NCI-H1048 (cell line): ENCODE measurements around the gene RABEP2.
"Not testable (repeated sequence)": the region's sequence is repeated elsewhere in the genome, so short reads cannot be mapped to it uniquely, and the experiment has no call there.

Experiments
- DNase-seq: peaks from one replicate; lab custom pipeline; 2025; lab: John Stamatoyannopoulos, UW

Gene RABEP2

DNA sequence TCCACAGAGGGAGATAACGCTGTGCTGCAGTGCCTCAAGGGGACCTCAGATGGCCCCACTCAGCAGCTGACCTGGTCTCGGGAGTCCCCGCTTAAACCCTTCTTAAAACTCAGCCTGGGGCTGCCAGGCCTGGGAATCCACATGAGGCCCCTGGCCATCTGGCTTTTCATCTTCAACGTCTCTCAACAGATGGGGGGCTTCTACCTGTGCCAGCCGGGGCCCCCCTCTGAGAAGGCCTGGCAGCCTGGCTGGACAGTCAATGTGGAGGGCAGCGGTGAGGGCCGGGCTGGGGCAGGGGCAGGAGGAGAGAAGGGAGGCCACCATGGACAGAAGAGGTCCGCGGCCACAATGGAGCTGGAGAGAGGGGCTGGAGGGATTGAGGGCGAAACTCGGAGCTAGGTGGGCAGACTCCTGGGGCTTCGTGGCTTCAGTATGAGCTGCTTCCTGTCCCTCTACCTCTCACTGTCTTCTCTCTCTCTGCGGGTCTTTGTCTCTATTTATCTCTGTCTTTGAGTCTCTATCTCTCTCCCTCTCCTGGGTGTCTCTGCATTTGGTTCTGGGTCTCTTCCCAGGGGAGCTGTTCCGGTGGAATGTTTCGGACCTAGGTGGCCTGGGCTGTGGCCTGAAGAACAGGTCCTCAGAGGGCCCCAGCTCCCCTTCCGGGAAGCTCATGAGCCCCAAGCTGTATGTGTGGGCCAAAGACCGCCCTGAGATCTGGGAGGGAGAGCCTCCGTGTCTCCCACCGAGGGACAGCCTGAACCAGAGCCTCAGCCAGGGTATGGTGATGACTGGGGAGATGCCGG, 7.5 kb upstream of the RABEP2 start:
- DNase-seq = no peak

DNA sequence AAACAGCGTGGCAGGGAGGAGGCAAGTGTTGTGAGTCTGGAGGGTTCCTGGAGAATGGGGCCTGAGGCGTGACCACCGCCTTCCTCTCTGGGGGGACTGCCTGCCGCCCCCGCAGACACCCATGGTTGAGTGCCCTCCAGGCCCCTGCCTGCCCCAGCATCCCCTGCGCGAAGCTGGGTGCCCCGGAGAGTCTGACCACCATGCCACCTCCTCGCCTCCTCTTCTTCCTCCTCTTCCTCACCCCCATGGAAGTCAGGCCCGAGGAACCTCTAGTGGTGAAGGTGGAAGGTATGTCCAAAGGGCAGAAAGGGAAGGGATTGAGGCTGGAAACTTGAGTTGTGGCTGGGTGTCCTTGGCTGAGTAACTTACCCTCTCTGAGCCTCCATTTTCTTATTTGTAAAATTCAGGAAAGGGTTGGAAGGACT, 6.8 kb upstream of the RABEP2 start, which contains the start of gene CD19:
Gene CD19 (plus strand): TSS at position 171 of the 425 bp plus-strand sequence. CDS start 30 bp downstream, at position 201.
- DNase-seq = no peak

DNA sequence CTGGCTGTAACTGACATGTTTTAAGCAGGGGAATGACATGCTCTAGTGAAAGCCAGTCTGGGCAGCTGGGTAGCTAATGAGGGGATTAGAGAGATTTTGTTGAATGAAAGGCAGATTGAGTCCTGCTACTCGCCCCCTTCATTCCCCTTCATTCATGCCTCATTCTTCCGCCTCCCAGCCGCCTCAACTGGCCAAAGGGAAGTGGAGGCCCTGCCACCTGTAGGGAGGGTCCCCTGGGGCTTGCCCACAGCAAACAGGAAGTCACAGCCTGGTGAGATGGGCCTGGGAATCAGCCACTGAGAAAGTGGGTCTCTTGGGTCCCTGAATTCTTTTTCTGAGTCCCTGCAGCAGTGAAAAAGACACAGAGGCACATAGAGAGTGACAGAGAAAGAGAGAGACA, 5.6 kb upstream of the RABEP2 start:
- no peak for DNase-seq

DNA sequence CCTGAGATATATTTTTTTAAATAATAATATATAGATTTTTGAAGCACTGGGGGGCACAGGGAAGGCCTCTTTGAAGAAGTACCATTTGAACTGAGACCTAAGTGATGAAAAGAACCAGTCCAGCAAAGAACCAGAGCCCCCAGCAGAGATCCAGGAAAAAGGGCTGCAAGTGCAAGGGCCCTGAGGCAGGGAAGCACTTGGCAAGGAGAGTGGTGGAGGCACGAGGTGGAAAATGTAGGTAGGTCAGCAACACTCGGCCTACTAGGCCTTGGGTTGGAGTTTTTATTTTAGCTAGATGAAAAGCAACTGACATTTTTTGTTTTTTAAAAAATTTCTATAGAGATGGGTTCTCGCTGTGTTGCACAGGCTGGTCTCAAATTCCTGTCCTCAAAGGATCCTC, 5.2 kb upstream of the RABEP2 start:
- DNase-seq = no peak

DNA sequence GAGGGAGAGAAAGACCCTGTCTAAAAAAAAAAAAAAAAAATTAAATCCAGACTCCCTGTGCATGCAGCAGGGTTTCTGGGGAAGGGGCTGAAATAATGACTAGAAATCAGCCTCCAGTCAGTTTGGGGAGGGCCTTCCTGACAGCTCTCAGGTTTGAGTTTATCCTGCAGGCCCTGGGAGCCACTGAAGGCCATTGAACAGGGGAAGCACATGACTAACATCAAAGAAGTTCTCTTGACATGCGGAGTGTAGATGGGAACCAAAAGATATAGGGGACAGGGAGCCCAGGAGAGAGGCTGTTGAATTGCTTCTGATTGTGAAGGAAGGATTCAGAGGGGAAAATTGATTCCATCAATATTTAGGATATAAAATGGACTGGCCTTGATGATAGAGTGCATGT, 2.8 kb upstream of the RABEP2 start:
- no peak for DNase-seq

DNA sequence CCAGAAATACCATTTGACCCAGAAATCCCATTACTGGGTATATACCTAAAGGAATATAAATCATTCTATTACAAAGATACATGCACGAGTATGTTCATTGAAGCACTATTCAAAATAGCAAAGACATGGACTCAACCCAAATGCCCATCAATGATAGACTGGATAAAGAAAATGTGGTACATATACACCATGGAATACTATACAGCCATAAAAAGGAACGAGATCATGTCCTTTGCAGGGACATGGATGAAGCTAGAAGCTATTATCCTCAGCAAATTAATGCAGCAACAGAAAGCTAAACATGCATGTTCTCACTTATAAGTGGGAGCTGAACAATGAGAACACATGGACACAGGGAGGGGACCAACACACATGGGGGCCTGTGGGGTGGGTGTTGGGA, 1.2 kb upstream of the RABEP2 start:
- DNase-seq = not testable (repeated sequence)

DNA sequence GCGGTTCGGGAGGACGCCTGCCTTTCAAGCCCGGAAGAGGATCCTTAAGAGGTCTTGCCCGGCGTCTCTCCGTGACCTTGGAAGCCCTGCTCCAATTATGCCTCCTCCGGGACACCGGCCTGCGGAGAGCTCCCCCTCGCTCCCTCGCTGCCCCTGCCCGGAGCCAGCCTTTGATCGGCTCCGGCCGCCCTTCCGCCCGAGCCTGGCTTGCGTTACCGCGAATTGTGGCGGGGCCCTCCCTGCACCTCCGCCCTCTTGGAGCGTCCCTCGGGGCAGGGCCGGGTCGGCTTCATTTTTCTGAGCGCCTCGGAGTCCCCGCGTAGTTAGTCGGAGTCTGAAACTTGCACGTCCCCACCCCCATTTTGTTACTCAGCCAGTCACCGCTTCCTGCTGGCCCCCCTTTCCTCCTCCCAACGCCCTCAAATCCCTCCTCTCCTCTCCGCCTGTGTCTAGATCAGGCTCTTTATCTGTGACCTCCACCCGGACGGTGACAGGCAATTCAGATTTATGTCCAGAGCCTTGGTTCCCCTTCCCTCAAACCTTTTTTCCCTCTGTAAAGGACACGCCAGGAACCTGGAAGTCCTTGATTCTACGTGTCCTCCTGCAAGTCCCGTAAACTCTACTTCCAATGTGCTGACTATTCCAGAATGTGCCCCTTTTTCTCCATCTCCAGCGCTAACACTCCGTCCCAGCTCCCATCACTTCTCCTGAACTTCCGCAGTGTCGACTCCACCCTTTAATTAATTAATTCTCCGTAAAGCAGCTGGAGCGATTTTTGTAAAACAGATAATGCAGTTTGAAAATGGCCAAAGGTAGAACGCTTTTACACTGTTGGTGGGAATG, 569 bp upstream of the RABEP2 start:
- no peak for DNase-seq

DNA sequence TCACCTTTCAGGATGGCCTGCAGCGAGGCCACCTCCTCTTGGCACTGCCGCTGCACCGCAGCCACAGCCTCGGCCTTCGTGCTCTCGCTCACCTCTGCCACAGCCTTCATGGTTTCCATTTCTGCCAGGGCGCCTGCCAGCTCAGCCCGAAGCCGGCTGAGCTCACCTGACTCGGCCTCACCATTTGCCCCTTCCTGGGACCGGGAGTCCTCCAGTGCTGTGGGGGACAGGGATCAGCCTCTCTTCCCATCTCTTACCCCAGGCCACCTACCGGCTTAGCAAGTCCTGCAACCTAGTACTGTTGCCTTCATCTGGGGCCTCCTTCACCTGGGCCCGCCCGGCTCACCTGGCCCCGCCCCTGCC, 658 bp downstream of the RABEP2 start:
- DNase-seq = no peak

DNA sequence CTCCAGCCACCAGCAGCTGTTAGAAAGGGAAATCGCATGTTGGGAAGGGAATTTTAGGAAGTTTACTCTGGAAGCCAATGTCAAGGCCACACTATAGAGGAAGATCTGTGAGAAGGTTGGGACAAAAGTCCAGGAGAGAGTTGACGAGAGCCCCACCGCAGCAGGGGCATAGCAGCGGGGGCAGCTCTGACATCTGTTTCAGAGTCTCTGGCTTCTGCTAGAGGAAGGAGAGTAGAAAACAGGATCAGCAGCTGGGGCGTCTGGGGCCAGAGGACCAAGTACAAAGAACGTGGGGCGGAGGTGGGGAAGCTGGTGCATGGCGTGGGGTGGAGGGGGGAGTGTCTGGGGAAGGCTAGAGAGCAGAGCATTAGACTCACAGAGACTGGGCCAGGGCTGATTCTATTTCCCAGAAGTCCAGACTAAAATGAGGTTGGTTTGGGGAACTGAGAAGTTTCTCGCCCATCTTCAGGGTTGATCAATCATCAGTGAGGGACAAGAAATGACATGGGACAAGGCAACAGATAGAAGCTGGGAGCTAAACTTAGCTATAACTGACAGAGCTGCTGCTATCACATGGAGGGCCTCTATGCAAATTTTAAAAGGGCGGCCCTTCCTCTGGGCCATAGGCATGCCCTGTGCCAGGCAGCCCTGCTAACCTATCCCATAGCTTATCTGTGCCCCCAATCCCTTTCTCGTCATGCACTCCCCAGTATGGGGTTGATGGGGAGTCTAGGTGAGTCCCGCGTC, 1.2 kb downstream of the RABEP2 start:
- DNase-seq = peak; percentile 24

DNA sequence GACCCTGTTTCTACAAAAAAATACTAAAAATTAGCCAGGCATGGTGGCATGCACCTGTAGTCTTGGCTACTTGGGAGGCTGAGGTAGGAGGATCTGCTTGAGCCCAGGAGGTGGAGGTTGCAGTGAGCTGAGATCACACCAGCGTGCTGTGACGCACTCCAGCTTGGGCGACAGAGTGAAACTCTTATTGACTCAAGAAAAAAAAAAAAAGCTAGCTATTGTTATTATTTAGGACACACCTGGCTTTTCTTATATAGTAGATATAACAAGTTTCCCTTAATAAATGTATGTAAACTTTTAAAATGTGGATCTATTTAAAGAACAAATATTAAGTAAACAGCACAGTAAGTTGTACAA, 1.8 kb downstream of the RABEP2 start:
- no peak for DNase-seq

DNA sequence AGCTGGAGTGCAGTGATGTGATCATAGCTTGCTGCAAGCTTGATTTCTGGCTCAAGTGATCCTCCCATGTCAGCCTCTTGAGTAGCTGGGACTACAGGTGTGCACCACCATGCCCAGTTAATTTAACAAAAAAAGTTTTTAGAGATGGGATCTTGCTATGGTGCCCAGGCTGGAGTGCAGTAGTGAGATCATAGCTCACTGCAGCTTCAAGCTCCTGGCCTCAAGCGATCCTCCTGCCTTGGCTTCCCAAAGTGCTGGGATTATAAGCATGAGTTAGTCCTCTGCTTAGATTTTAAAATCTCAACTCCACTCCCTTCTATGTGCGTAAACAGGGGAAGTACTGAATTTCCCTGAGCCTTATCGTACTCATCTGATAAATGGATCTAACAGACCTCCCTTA, 6.3 kb downstream of the RABEP2 start:
- no peak for DNase-seq

DNA sequence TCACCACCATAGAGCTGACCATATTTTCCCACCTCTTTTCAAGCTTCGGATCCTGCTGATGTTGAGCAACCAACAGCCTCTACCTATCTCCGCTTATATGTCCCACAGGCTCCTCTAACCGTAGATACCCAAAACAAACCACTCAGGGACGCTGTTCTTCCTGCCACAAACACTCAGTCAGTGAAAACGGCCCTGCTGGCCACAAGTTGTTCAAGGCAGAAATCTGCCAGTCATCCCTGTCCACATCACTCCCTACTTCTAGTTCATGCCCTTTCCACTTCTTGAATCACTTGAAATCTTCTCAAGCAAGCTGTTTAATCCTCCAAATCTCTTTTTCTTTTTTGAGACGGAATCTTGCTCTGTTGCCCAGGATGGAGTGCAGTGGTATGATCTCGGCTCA, 7.9 kb downstream of the RABEP2 start:
- no peak for DNase-seq

DNA sequence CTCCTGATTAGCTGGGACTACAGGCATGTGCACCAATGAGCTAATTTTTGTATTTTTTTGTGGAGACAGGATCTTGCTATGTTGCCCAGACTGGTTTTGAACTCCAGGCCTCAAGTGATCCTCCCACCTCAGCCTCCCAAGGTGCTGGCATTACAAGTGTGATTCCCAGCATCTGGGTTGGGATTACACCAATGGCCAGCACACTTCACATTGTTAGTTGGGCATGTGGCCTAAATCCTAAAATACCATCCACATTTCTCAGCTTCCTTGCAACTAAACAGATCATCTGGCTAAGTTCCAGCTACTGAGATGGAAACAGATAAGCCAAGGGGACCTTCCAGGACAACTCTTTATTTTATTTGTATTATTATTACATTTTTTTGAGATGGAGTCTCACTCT, 9.9 kb downstream of the RABEP2 start:
- DNase-seq = no peak

DNA sequence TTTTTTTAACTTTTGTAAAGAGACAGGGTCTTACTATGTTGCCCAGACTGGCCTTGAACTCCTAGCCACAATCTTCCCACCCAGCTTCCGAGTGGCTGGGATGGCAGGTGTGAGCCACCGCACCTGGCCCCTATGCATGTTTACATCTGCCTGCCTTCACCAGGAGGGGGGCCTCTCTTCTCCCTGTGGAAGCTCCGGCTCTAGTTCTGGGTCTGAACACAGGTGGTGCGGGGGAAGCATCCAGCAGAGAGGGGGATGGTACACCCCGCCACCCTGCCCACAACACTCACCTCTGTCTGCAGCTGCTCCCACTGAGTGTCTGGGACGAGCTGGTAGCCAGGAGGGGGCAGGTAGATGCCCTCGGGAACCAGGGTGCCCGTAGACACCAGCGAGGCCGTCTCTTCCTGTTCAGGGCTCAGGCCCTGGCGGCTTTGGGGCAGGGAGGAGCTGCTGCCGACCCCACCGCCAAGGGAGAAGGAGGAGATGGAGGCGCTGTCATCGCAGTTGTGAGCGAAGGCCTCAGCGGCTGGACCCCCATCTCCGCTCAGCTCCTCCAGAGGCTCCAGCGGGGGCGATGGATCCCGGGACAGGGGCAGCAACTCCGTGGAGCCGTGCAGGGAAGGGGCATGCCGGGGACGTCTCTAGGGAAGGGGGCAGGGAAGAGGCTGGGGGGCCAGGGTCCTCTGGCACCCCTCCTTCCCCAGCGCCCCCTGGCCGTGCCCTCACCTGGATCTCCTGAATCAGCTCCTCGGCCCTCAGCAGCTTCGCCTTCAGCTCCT, 10.9 kb downstream of the RABEP2 start:
- no peak for DNase-seq

DNA sequence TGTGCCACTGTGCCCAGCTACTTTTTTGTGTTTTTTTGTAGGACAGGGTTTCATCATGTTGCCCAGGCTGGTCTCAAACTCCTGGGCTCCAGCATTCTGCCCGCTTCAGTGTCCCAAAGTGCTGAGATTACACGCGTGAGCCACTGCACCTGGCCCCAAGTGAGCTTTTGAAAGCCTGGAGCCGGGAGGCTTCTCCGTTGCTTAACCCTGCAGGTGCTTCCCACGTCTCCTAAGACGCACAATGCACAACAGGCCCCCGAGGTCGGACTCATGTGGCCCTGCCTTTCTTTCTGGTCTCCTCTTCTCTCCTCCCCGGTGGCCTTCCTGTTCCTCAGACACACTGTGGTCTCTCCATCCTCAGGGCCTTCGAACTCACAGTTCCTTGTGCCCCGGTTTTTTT, 12.5 kb downstream of the RABEP2 start:
- no peak for DNase-seq

DNA sequence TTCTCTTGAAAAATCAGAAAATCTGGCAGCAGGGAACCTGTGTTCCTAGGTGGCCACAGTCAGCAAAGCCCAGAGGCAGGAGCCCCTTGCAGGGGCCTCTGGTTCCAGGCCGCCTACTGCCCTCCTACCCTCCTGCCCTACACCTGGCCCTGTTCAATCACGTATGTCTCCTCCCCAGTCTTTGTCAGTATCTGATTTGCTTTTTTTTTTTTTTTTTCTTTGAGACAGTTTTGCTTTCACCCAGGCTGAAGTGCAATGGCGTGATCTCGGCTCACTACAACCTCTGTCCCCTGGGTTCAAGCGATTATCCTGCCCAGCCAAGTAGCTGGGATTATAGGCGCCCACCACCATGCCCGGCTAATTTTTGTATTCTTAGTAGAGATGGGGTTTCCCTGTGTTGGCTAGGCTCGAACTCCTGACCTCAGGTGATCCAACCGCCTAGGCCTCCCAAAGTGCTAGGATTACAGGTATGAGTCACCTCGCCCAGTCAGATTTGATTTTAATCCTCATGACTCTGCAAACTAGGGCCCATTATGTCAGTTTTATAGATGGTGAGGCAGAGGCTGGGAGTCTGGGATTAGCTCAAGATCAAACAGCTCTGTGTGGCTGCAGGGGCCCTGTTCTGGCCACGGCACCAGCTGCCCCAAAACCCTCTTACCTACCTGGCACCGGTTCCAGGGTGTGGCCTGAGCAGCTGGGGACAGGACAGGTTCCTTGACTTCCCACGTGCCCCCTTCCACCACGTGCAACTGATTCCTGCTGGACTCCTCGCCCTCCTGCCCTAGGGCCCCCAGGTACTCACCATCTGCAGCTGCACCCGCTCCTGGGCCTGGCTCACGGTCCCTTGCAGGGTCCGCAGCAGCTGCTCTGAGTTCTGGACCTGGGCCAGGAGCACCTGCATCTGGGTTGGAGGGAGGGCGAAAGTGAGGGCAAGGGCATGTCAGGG, 14.7 kb downstream of the RABEP2 start:
- no peak for DNase-seq

DNA sequence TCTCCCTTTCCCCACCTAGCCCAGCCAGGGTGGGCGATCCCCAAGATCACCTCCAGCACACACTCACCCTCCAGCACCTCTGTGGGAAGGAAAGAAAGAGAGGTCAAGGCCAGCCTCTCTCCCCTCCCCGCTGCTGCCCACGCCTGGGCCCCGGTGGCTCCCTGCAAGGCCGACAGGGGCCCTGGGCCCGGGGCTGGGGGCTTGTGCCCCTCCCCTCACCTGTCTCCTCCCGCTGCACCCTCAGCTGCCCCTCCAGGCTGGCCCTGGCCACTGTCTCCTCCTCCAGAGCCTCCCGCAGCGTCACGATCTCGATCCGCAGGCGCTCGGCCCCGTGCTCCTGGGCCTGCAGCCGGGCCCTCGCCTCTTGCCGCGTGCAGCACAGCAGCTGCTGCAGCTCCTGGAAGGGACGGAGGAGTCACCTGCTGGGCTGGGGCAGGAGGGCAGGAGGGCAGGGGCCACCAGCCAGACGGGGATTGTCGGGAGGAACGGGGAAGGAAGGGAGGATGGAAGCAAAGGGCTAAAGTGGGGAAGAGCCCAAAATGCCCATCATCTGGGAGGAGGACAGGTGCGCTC, 19.2 kb downstream of the RABEP2 start:
- no peak for DNase-seq

DNA sequence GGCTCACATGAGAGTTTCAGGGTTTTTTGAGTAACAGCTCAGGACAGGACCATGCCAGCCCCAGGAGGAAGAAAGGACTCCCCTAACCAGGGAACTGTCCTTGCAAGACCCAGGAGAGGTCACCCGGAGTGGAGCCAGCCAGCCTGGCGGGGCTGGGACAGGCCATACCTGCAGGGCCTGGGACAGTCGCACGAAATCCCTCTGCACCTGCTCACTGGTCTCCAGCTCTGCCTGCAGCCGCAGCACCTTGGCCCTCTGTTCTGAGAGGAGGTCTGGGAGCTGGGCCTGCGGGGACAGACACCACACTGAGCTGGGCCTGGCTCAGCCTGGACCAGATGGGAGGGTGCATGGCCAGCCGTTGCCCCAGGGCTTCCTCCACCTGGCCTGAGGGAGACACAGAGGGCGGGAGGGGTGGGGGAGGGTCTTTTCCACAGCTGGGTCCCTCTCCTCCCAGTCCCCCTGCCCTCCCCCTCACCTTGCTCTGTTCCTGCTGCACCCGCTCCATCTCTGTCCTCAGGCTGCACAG, 19.7 kb downstream of the RABEP2 start:
- no peak for DNase-seq

DNA sequence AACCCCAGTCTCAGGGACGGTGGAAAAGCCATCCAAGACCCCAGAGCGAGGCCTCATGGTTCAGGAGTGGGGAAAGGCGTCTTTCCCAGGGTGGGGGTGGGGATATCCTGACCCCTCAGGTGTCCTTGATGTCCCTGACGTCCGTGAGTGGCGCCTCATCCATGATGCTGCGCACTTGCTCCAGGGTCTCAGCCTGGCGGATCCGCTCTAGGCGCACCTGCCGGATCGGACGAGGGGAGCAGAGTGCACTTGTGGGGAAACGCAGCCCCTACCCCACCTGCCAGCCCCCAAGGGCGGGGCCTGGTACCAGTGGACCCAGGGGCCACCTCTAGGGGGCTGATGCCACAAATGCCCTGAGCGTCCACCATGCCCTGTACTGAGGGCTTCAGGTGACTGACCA, 20.2 kb downstream of the RABEP2 start:
- DNase-seq = no peak

DNA sequence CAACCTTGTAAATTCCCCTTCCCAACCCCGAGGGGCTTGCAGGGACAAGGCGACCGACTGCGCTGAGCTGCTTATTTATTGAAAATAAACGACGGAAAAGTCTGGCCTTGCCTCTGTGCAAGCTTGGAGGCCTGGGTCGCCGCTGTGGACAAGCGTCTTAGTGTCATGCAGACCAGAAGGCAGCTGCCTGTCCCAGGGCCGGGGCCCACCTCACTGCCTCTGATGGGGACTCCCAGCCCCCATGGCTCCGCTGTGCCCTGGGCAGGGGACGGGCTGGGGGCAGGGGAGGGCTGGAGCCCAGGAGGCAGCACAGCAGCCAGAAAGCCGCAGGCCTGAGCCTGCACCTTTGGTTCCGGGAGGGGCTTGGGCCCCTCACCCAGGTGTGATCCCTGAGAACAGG, 20.7 kb downstream of the RABEP2 start:
- no peak for DNase-seq
